ENCODE measurements around the gene SCN1A.

GRCh38 chr2:166092889-166093288 lies 34.9 kb downstream of the SCN1A start:
- no peak for TF ChIP-seq POLR2A (IDR thresholded peaks at IDR 0.05)
- TF ChIP-seq, protein P1, sequence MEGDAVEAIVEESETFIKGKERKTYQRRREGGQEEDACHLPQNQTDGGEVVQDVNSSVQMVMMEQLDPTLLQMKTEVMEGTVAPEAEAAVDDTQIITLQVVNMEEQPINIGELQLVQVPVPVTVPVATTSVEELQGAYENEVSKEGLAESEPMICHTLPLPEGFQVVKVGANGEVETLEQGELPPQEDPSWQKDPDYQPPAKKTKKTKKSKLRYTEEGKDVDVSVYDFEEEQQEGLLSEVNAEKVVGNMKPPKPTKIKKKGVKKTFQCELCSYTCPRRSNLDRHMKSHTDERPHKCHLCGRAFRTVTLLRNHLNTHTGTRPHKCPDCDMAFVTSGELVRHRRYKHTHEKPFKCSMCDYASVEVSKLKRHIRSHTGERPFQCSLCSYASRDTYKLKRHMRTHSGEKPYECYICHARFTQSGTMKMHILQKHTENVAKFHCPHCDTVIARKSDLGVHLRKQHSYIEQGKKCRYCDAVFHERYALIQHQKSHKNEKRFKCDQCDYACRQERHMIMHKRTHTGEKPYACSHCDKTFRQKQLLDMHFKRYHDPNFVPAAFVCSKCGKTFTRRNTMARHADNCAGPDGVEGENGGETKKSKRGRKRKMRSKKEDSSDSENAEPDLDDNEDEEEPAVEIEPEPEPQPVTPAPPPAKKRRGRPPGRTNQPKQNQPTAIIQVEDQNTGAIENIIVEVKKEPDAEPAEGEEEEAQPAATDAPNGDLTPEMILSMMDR (IDR thresholded peaks at IDR 0.05), result no peak
- TF ChIP-seq EP300 (IDR thresholded peaks at IDR 0.05), result no peak

All from tibial nerve (tissue), 4 donors.